GM13976 (cell line): Measurements from ENCODE around the gene MED28.

Source experiments
- DNase-seq: peaks from one replicate; pipeline ENCODE4 v3.0.0; 2012; ENCODE audit warnings: low spot score
- in situ Hi-C: fragments of 300-500 bp; cut with MboI; formaldehyde crosslinking; loops from one replicate; pipeline ENCODE4 v1.12.0; 2022; ENCODE audit warnings: low sequenced_read_pairs, mixed read lengths, inconsistent platforms; ENCODE audit not compliant: unreplicated experiment
- TF ChIP-seq, protein P1 (sequence below): IDR thresholded peaks from 2 replicates; pipeline ENCODE4 v1.5.1; 2012; ENCODE audit warnings: borderline replicate concordance, mild to moderate bottlenecking; ENCODE audit not compliant: insufficient read depth; ENCODE audit errors: extremely low read depth, missing control alignments, control extremely low read depth

The MED28 gene

DNA sequence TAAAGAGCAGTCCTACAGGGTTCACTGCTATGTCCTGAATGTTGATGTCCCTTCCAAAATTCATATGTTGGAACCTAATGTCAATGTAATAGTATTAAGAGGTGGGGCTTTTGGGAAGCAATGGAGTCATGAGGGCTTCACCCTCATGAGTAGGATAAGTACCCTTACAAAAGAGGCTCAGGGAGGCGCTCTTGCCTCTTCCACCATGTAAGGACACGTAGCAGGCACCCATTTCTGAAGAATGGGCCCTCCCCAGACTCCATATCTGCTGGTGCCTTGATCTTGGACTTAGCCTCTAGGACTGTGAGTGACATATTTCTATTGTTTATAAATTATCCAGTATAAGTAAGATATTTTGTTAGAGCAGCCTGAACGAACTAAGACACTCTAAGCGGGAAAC, 15.8 kb downstream of the MED28 start:
- in situ Hi-C loops = no loop called here
- no peak for DNase-seq
- TF ChIP-seq, protein P1, sequence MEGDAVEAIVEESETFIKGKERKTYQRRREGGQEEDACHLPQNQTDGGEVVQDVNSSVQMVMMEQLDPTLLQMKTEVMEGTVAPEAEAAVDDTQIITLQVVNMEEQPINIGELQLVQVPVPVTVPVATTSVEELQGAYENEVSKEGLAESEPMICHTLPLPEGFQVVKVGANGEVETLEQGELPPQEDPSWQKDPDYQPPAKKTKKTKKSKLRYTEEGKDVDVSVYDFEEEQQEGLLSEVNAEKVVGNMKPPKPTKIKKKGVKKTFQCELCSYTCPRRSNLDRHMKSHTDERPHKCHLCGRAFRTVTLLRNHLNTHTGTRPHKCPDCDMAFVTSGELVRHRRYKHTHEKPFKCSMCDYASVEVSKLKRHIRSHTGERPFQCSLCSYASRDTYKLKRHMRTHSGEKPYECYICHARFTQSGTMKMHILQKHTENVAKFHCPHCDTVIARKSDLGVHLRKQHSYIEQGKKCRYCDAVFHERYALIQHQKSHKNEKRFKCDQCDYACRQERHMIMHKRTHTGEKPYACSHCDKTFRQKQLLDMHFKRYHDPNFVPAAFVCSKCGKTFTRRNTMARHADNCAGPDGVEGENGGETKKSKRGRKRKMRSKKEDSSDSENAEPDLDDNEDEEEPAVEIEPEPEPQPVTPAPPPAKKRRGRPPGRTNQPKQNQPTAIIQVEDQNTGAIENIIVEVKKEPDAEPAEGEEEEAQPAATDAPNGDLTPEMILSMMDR = no peak

DNA sequence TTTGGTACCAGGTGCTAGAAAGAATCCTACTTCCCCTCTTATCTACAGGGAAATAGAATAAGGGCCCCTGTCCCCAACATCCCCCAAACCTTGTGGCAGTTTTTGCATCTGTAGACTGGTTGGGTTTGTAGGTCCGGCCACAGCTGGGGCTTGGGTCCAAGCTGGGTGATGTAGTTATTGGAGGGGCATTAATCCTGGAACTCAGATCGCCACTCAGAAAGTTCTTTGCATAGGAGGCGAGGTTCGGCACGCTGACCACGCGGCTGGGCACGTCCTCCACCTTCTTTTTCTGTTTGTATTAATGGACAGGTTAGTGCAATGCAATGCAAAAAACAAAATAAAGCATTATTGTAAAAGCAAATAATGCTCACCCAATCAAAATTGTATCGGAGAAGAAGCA, 19.2 kb downstream of the MED28 start:
- DNase-seq = no peak
- in situ Hi-C loops = no loop called here
- TF ChIP-seq, protein P1 = no peak

DNA sequence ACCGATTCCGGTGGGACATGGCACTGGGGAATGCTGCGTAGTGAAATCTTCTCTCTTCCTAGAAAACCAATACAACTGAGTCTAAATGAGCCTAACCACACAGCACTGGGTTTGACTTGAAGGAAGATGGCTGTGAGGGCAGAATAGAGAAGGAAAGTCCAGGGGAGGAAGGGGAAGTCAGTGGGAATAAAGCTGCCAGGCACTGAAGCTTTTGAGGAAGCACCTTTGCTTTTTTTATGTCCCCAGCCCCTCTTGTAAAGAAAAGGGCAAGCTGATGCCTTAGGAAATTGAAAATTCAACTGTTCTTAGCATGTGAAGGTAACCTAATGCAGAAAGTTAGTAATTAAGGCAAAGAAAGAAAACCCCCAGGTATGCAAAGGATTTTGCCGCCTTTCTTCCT, 20.6 kb downstream of the MED28 start:
- no peak for DNase-seq
- TF ChIP-seq, protein P1 = no peak
- in situ Hi-C loops = no loop called here

DNA sequence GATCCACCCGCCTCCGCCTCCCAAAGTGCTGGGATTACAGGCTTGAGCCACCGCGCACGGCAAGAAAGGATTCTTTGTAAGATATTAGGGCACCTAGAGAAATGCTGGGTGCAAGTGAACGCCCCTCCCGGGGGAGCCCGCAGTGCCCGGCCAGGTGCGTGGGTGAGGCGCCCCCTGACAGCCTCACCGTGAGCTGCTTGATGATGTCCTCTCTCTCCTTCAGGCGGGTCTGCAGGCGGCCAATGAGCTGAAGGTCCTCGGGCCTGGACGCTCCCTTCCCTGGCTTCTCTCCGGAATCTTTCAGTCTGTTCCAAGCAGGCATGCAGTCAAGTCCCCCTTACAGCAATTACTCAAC, 21.9 kb downstream of the MED28 start:
- DNase-seq = no peak
- in situ Hi-C loops = no loop called here
- TF ChIP-seq, protein P1 = no peak

DNA sequence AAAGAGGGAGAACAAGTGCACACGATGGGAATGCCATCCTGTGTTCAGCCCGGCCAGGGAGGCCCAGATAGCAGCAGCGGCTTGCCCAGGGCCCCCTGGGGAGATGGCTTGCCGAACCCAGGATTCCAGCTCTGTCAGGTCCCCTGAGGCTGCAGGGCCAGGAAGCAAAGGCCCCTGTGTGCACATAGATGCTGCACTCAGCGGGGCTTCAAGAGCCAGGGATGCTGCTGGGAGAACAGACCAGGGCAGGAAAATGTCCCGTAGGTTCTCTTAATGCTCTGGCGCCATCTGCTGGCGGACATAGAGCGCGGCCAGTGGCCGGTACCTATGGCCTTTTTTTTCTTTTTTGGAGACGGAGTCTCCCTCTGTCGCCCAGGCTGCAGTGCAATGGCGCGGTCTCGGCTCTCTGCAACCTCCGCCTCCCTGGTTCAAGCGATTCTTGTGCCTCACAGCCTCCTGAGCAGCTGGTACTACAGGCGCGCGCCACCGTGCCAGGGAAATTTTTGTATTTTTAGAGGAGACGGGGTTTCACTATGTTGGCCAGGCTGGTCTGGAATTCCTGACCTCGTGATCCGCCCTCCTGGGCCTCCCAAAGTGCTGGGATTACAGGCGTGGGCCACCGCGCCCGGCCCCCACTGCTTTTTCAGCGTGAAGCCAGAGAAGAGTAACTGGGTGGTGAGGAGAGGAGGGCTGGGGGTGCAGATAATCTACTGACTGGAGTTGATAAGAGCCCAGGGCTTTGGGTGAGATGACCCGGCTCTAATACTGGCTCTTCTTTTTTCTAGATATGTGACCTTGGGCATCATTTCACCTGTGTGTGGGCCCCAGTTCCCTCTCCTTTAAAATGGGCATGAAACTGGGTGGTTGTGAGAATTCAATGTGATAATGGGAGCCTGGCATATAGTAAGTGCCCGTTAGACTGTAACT, 22.5 kb downstream of the MED28 start:
- DNase-seq = peak; percentile 88
- TF ChIP-seq, protein P1 = peak; percentile 81
- in situ Hi-C loops = no loop called here

DNA sequence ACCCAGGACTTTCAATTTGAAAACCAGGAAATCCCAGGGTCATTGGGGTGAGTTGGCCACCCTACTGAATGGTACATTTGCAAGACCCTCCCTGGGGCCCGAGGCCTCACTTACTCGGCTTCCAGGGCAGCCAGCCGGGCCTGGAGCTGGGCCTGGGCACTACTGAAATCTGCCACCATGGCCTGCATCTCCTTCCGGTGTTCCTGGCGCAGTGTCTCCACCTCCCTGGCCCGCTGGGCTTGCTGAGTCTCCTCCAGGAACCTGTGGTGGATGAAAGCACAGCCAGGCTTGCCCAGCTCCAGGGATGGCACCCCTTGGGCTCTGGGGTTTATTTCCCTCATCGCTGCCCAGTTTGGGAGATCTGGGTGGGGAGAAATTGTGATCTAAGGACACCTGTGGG, 24.7 kb downstream of the MED28 start:
- in situ Hi-C loops = no loop called here
- TF ChIP-seq, protein P1 = no peak
- no peak for DNase-seq
